Left lung (tissue), 10 donors: Measurements from ENCODE around the gene TGFB2. TPM values are rescaled to one million over a fixed set of nuclear protein-coding genes. Genes with fewer than 3 reads are reported as not detected.

Experiments used
- ATAC-seq: fragments of 200-7000 bp; cut with Tn5 transposase; one replicate; pipeline ENCODE4 v1.9.1; 2020; ENCODE audit warnings: moderate library complexity
- DNase-seq, 4 donors: peaks; one replicate each; pipeline ENCODE4 v3.0.0-alpha.2; 2013 to 2020
- H3K27ac ChIP-seq, 2 donors: fragments of 200-600 bp; sonication (generic) in 1 of 2; one replicate each; pipeline versions ENCODE4 v1.5.0 to v1.8.0; 2020 to 2021
- H3K27me3 ChIP-seq, 2 donors: fragments of 200-600 bp; sonication (generic) in 1 of 2; one replicate each; pipeline versions ENCODE4 v1.5.0 to v1.8.0; 2020 to 2021
- H3K36me3 ChIP-seq, 2 donors: fragments of 200-600 bp; sonication (generic) in 1 of 2; one replicate each; pipeline versions ENCODE4 v1.5.0 to v1.8.0; 2020 to 2021
- H3K4me1 ChIP-seq, 2 donors: fragments of 200-600 bp; one replicate each; pipeline ENCODE4 v1.8.0; 2021
- H3K4me3 ChIP-seq, 2 donors: fragments of 200-600 bp; sonication (generic) in 1 of 2; one replicate each; pipeline versions ENCODE4 v1.5.0 to v1.8.0; 2020 to 2021; ENCODE audit warnings: mild to moderate bottlenecking in 1 of 2
- H3K9me3 ChIP-seq, 2 donors: fragments of 200-600 bp; sonication (generic) in 1 of 2; one replicate each; pipeline versions ENCODE4 v1.5.0 to v1.8.0; 2020 to 2021
- intact Hi-C, 2 donors: fragments of 100-400 bp; cut with DNase I; formaldehyde crosslinking; loops; one replicate each; pipeline versions ENCODE4 v1.11.2 to v1.14.2; 2022
- polyA plus RNA-seq, 6 donors: library from polyadenylated mRNA; unstranded; fragments of 120-200 nt; gene quantifications; one replicate each; pipeline ENCODE4 v1.2.1, GENCODE V29; 2013; ENCODE audit not compliant: insufficient read length in 6 of 6
- total RNA-seq, 2 donors: library from RNA; stranded (reverse); fragmentation: NEBNext Ultra II Directional; extraction: Animal tissue kit (Norgen Biotek cat#: 25700); gene quantifications; one replicate each; pipeline ENCODE4 v1.2.1, GENCODE V29; 2021
- TF ChIP-seq, protein P1 (sequence below), 2 donors: fragments of 200-600 bp; sonication (generic) in 1 of 2; IDR thresholded peaks; one replicate each; pipeline versions ENCODE4 v1.5.0 to v1.8.0; 2021; ENCODE audit warnings: antibody characterized with exemption in 2 of 2
- donor health status: DM: no; HTN: yes; CAD: no.
- donor health status: DM: no; HTN: no; CAD: no.

The TGFB2 gene
- total and polyA plus RNA-seq, 8 donors: 9.8 to 177 (median 136) TPM

DNA sequence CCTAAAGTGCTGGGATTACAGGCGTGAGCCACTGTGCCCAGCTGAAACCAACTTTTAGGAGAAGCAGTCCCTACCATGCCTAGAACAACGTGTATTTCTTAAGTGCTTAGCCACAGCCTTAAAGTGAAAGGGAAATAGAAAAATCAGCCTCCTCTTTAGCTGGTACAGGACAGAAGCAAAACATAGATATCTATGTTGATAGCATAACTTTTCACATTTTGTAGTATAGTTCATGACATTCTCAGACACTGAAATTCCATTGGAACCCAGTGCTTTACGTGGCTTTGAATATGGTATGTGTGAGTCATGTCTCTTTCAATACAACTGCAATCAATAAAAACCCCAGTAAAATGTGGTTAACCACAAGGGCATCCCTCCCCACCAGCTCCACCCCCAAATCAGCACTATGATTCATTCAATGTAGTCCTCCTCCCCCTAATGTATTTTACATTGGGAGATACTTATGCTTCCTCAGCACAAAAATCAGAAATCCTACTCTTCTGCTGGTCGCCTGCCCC lies 32.1 kb downstream of the TGFB2 start:
- TF ChIP-seq, protein P1, sequence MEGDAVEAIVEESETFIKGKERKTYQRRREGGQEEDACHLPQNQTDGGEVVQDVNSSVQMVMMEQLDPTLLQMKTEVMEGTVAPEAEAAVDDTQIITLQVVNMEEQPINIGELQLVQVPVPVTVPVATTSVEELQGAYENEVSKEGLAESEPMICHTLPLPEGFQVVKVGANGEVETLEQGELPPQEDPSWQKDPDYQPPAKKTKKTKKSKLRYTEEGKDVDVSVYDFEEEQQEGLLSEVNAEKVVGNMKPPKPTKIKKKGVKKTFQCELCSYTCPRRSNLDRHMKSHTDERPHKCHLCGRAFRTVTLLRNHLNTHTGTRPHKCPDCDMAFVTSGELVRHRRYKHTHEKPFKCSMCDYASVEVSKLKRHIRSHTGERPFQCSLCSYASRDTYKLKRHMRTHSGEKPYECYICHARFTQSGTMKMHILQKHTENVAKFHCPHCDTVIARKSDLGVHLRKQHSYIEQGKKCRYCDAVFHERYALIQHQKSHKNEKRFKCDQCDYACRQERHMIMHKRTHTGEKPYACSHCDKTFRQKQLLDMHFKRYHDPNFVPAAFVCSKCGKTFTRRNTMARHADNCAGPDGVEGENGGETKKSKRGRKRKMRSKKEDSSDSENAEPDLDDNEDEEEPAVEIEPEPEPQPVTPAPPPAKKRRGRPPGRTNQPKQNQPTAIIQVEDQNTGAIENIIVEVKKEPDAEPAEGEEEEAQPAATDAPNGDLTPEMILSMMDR (IDR thresholded peaks at IDR 0.05): no peak
- Histone ChIP-seq H3K4me3 (no peak overlapping the region), H3K27me3 (peaks cover 0 to 5% of the 10 kb centered on the region in 2 donors), H3K27ac (peak overlapping the region in 1 of 2 donors; percentile 17), H3K9me3 (no peaks in the 10 kb centered on the region), H3K36me3 (no peaks in the 10 kb centered on the region), H3K4me1 (peaks cover 7 to 22% of the 10 kb centered on the region in 2 donors)
- intact Hi-C loops: no loop called here
- ATAC-seq (peak; percentile 43), DNase-seq (no peak)

DNA sequence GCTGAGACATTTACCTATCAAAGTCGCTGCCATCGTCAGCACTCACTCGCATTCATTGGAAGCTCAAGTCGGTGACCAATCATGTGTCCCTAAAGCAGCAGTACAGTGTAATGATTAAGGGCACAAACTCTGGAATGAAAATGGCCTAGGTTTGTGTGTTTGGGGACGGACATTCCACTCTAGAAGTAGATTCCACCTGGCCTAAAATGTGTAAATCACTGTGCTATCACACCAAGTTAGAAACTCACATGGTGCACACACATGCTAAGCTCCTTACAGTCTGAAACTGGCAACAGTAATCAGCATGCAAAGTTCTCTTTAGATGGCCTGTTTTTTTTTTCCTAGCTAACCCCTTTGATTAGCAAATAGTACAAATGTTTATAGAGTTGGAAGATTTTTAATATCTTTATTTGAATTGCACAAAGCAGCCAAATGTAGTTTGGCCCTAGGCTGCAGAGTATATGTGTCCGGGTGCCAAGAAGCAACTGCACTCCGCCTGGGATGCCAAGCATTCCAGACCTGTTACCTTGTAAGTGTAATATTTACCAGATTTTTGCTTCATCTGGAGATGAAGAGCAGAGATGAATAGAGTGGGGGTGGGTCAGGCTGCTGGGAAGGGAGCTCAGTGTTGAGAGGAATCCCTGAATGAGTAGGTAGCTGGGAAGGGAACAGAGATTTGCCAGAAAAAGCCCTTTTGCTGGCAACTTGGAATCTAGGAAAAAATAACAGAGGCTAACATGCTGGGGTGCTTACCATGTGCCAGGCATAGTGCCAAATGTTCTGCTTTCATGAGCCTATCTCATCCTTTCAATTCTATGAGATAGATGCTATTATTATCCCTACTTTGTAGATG lies 35.2 kb downstream of the TGFB2 start:
- peak in 1 of 4 donors; percentile 54 for DNase-seq

DNA sequence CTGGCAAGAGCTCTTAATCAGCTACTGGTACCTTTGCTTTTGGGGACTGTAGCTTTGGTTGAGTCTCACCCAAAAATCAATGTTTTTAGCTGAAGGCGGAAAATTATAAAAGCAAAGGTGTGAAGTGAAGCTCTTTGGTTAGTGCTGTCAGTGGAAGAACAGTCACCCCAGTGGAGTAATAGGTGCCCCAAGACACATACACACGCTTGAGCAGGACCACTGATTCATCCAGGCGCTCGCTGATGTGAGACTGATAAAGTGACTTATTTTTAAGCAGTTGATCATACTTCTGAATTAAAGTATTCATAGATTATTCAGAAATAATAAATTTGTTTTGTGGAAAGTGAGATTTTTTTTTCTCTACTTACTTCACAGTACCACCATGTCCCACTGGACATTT lies 37.1 kb downstream of the TGFB2 start:
- DNase-seq (no peak), ATAC-seq (no peak)
- Histone ChIP-seq H3K36me3 (no peaks in the 10 kb centered on the region), H3K4me1 (peaks cover 0 to 5% of the 10 kb centered on the region in 2 donors), H3K4me3 (no peak overlapping the region), H3K27me3 (peaks cover 0 to 5% of the 10 kb centered on the region in 2 donors), H3K27ac (no peak overlapping the region), H3K9me3 (no peaks in the 10 kb centered on the region)
- intact Hi-C loops: no loop called here
- TF ChIP-seq, protein P1 (IDR thresholded peaks at IDR 0.05): no peak

More for the DNA sequence above, 35.2 kb downstream of the TGFB2 start:
- H3K4me1 ChIP-seq: peaks cover 0 to 12% of the 10 kb centered on the region in 2 donors
- H3K27me3 ChIP-seq: peaks cover 0 to 5% of the 10 kb centered on the region in 2 donors
- no peak overlapping the region for H3K4me3 ChIP-seq
- no peaks in the 10 kb centered on the region for H3K9me3 ChIP-seq
- TF ChIP-seq, protein P1 (IDR thresholded peaks at IDR 0.05): no peak
- peak overlapping the region in 1 of 2 donors; percentile 33 for H3K27ac ChIP-seq
- peak; percentile 89 for ATAC-seq
- intact Hi-C loops: no loop called here
- no peaks in the 10 kb centered on the region for H3K36me3 ChIP-seq

DNA sequence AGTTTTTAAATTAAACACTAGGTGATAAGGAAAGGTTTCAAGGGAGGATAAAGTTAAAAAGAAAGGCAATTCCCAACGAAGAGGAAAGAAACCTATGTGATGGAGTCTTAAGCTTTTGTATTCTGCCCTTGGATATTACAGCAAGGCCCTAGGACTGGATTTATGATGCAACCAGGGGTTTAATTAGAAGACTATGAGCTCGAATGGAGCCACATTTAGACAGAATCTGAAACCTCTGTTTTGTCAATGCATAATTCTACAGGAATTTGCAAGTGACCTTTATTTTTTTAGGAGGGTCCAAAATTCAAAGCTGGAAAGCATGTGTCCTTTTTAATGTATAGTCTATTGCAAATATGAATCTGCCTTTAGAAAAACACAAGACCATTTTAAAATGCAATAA lies 37.9 kb downstream of the TGFB2 start:
- intact Hi-C loops: no loop called here
- Histone ChIP-seq H3K36me3 (no peaks in the 10 kb centered on the region), H3K9me3 (no peaks in the 10 kb centered on the region), H3K27me3 (peaks cover 0 to 5% of the 10 kb centered on the region in 2 donors), H3K4me1 (no peaks in the 10 kb centered on the region), H3K4me3 (no peak overlapping the region), H3K27ac (no peak overlapping the region)
- ATAC-seq (no peak), DNase-seq (no peak)
- TF ChIP-seq, protein P1 (IDR thresholded peaks at IDR 0.05): no peak

DNA sequence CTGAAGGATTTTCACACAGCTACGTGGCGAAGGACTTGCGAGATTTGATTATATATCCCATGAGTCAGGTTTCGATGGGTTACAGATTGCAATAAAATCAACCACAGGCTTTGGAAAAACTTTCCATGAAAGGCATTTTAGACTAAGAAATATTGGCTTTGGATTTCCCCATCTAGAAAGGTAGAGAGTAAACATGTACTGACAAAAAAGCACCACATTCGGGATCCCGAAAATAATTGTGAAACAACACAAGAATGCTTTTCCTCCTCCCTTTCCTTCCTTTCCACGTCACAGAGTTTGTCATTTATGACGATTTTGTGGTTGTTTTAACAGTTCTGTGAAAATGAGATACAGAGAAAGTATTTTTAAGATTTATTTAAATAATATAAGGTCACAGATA lies 38.5 kb downstream of the TGFB2 start:
- intact Hi-C loops: no loop called here
- ATAC-seq (no peak), DNase-seq (no peak)
- Histone ChIP-seq H3K4me3 (no peak overlapping the region), H3K36me3 (no peaks in the 10 kb centered on the region), H3K4me1 (no peaks in the 10 kb centered on the region), H3K27me3 (peaks cover 0 to 1% of the 10 kb centered on the region in 2 donors), H3K9me3 (no peaks in the 10 kb centered on the region), H3K27ac (no peak overlapping the region)
- TF ChIP-seq, protein P1 (IDR thresholded peaks at IDR 0.05): no peak
